Activated CD4-positive, alpha-beta memory T cell treated with anti-CD3 and anti-CD28 coated beads, Interleukin-2, amount 10 ng/mL, durations not matched to agents 7 days and 5 days (primary cell): Measurements from ENCODE around the gene HINT3. TPM values are rescaled to one million over a fixed set of nuclear protein-coding genes. Genes with fewer than 3 reads are reported as not detected.
"Not testable (repeated sequence)": the region's sequence is repeated elsewhere in the genome, so short reads cannot be mapped to it uniquely, and the experiment has no call there.

ENCODE experiments used
- CTCF ChIA-PET: fragments of 350-600 bp; sonication (Branson Sonifier 250); formaldehyde crosslinking; loops from one replicate; lab custom pipeline; 2021; ENCODE audit warnings: antibody characterized with exemption, inconsistent platforms; lab: Charles Lee
- POLR2A ChIA-PET: fragments of 350-600 bp; sonication (Branson Sonifier 250); formaldehyde crosslinking; loops from one replicate; lab custom pipeline; 2021; ENCODE audit warnings: antibody characterized with exemption; lab: Charles Lee
- DNase-seq: peaks from one replicate; pipeline ENCODE4 v3.0.0-alpha.2; 2020
- H3K27ac Mint-ChIP-seq: one replicate; pipeline ENCODE4 v1.8.0; 2021; ENCODE audit warnings: mild to moderate bottlenecking, mixed read lengths
- H3K27me3 Mint-ChIP-seq: one replicate; pipeline ENCODE4 v1.8.0; 2021; ENCODE audit warnings: mixed read lengths
- H3K36me3 Mint-ChIP-seq: one replicate; pipeline ENCODE4 v1.8.0; 2021; ENCODE audit warnings: low read depth, mixed read lengths
- H3K4me1 Mint-ChIP-seq: one replicate; pipeline ENCODE4 v1.8.0; 2021; ENCODE audit warnings: mixed read lengths
- H3K4me3 Mint-ChIP-seq: one replicate; pipeline ENCODE4 v1.8.0; 2021; ENCODE audit warnings: mild to moderate bottlenecking, mixed read lengths
- H3K9me3 Mint-ChIP-seq: one replicate; pipeline ENCODE4 v1.8.0; 2021; ENCODE audit warnings: mixed read lengths
- total RNA-seq, 2 experiments: library from RNA; stranded (reverse); gene quantifications; one replicate each; pipeline ENCODE4 v1.2.3, GENCODE V29; 2021

The HINT3 gene
- total RNA-seq, 2 experiments from 2014 or later, result 11.0 to 11.7 TPM

- no peaks in the 10 kb centered on the region for H3K27me3 Mint-ChIP-seq
- peaks cover 45% of the 10 kb centered on the region for H3K36me3 Mint-ChIP-seq
- no peak for DNase-seq
- peaks cover 7% of the 10 kb centered on the region for H3K4me1 Mint-ChIP-seq
- no peak overlapping the region for H3K4me3 Mint-ChIP-seq
- no peak overlapping the region for H3K27ac Mint-ChIP-seq
- no peaks in the 10 kb centered on the region for H3K9me3 Mint-ChIP-seq
- CTCF ChIA-PET, result interaction anchor here (2.3 kb wide), 1 partner anchor 22 kb away, joined by 6 read pairs; no protein-coding TSS in a partner anchor
- POLR2A ChIA-PET, result no interaction called here
These were observed 61.1 kb downstream of the HINT3 start for GRCh38 chr6:126017668-126018067.

GRCh38 chr6:126020305-126021050 is 63.9 kb downstream of the HINT3 start:
- Mint-ChIP-seq H3K36me3 (peaks cover 41% of the 10 kb centered on the region), H3K4me3 (no peak overlapping the region), H3K27me3 (no peaks in the 10 kb centered on the region), H3K4me1 (peaks cover 5% of the 10 kb centered on the region), H3K9me3 (no peaks in the 10 kb centered on the region), H3K27ac (no peak overlapping the region)
- no peak for DNase-seq
- ChIA-PET CTCF (interaction anchor here (1.4 kb wide), 1 partner anchor 13 kb away, joined by 3 read pairs; no protein-coding TSS in a partner anchor), POLR2A (no interaction called here)

GRCh38 chr6:126023474-126023873 is 66.9 kb downstream of the HINT3 start:
- DNase-seq, POLR2A ChIA-PET, CTCF ChIA-PET, H3K4me3 Mint-ChIP-seq, H3K9me3 Mint-ChIP-seq, H3K27me3 Mint-ChIP-seq, H3K4me1 Mint-ChIP-seq, H3K27ac Mint-ChIP-seq: not testable (repeated sequence)
- peaks cover 36% of the 10 kb centered on the region for H3K36me3 Mint-ChIP-seq

GRCh38 chr6:126026001-126026400 is 69.4 kb downstream of the HINT3 start:
- POLR2A ChIA-PET, result no interaction called here
- H3K4me1 Mint-ChIP-seq, result no peaks in the 10 kb centered on the region
- peaks cover 26% of the 10 kb centered on the region for H3K36me3 Mint-ChIP-seq
- no peaks in the 10 kb centered on the region for H3K27me3 Mint-ChIP-seq
- CTCF ChIA-PET, result no interaction called here
- DNase-seq, result no peak
- H3K4me3 Mint-ChIP-seq, result no peak overlapping the region
- no peaks in the 10 kb centered on the region for H3K9me3 Mint-ChIP-seq
- no peak overlapping the region for H3K27ac Mint-ChIP-seq

GRCh38 chr6:126027601-126028000 is 71.0 kb downstream of the HINT3 start:
- Mint-ChIP-seq H3K4me1 (no peaks in the 10 kb centered on the region), H3K36me3 (peaks cover 14% of the 10 kb centered on the region), H3K9me3 (no peaks in the 10 kb centered on the region), H3K4me3 (no peak overlapping the region), H3K27ac (no peak overlapping the region), H3K27me3 (no peaks in the 10 kb centered on the region)
- POLR2A ChIA-PET, result no interaction called here
- no peak for DNase-seq
- CTCF ChIA-PET, result no interaction called here

Other genes with a start within 250 kb of the HINT3 start
- not detected for gene HEY2, start 207.1 kb upstream of the HINT3 start, total RNA-seq
- 10 to 100 TPM; 45.2 to 49.9 TPM for gene NCOA7, start 165.8 kb upstream of the HINT3 start, total RNA-seq
- 10 to 100 TPM; 17.6 to 19.2 TPM for gene TRMT11, start 29.8 kb downstream of the HINT3 start, total RNA-seq